ENCODE measurements around the gene BPNT1.
"Not testable (repeated sequence)": the region's sequence is repeated elsewhere in the genome, so short reads cannot be mapped to it uniquely, and the experiment has no call there.

Gene BPNT1, protein sequence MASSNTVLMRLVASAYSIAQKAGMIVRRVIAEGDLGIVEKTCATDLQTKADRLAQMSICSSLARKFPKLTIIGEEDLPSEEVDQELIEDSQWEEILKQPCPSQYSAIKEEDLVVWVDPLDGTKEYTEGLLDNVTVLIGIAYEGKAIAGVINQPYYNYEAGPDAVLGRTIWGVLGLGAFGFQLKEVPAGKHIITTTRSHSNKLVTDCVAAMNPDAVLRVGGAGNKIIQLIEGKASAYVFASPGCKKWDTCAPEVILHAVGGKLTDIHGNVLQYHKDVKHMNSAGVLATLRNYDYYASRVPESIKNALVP

DNA sequence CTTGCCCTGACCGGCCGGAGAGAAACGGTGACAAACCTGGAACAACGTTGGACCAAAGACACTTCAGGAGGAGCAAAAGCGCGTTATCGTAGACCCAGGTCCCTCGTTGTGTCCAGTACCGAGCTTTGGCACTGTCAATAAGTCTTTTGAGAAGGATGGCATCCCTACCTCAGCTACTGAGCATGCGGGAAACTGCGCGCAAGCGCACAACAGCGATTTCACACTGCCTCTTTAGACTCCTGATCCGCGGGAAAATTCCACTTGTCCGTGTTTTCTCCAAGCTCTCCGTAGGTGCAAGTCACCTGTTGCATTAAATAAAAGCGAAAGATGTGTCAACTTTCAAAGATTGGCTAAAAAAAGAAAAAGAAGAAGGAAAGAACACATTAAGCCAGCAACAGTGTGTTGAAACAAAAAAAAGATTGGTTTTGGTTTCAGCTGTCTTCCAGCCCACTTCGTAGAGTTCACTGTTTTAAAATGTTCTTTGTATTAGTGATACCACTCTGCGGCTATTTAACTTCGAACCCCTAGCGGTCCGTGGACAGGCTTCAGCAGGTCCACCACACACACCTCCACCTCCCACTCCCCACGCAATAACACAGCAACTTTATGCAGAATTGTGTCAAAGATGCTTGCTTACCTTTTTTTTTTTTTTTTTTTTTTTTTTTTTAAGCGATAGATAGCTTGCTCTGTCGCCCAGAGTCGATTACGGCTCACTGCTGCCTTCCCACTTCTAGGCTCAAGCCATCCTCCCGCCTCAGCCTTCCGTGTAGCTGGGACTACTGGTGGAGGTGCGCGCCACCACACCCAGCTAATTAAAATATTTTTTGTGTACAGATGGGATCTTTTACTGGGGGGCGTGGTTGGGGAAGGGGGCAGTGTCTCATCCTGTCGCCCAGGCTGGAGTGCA lies at the start of gene BPNT1:
Gene BPNT1, minus strand, starts transcription at position 139 of the 907 bp plus-strand sequence. CDS start 9,942 bp downstream, outside the sequence.
- peak; percentile 94 for DNase-seq

DNA sequence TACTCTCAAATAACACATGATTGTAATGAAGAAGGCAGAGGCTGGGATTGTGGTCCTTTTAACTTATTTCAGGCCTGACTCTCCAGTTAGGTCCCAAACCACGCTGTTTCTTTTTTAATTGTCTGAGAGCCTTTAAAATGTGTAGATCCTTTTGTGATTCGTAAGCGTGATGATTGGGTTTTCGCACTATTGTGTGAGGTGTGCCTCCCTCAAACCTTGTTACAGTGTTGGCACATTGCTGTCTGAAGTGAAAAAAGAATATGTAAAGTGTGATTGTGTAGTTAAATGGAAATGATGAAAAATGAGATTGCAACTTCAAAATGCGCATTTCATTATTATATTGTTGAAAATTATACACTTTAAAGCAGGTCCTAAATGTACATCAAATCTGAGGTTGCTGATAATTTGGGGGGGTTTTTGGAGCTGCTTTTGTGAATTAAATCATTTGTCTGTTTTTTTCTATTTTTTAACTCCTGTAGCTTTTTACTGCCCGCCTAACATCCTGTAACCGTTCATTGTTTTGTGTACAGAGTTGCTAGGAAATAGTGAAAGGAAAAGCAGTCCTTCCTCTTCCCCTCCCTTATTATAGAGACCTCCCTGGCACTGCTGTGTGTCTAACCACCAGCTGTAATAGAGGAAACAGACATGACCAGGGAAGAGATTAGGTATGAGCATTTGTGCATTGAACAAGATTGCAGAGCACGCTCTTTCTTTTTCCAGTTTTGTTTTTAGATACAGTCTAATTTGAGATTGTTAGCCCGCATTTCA lies 47.6 kb upstream of the BPNT1 start:
- no peak for DNase-seq

DNA sequence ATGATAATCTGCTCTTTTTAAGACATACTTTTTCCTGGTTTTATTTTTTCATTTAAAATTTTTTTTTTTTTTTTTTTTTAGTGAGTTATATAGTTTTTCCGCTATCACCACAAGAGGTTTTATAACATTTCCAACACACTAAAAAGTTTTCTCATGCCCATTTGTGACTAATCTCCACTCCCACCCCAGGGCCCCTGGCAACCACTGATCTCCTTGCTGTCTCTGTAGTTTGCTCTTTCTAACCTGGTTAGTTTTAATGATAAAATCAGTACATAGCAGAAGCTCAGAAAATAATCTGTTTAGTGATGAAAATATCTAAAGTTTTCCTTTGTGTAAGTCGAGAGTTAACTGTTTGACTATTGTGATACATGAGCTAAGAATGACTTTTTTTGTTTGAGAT lies 46.2 kb upstream of the BPNT1 start:
- no peak for DNase-seq

- DNase-seq = no peak
These were observed 40.1 kb upstream of the BPNT1 start for GRCh38 chr1:220129479-220130210.

- no peak for DNase-seq
These were observed 37.5 kb upstream of the BPNT1 start for GRCh38 chr1:220127076-220127475.

- no peak for DNase-seq
These were observed 35.0 kb upstream of the BPNT1 start for GRCh38 chr1:220124542-220124941.

- DNase-seq = no peak
These were observed 34.3 kb upstream of the BPNT1 start for GRCh38 chr1:220123889-220124288.

DNA sequence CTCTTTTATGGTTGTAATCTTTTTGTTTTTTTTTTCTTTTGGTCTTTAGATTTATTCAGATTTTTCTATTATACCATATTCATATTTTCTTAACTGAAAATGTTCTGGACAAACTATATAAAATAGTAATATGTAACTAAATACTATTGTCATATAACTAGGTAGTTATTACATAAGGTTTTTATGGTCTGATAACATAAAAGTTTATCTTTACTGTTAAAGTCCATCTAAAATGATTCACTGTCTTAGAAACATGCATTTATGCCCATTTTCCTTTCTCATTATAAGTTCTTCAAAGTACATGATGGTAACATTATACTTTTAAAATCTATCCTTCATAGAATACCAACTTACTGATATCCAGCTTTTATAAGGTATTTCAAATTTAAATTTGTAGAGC lies 33.5 kb upstream of the BPNT1 start:
- no peak for DNase-seq

GRCh38 chr1:220121791-220122530 lies 32.4 kb upstream of the BPNT1 start:
- no peak for DNase-seq

DNA sequence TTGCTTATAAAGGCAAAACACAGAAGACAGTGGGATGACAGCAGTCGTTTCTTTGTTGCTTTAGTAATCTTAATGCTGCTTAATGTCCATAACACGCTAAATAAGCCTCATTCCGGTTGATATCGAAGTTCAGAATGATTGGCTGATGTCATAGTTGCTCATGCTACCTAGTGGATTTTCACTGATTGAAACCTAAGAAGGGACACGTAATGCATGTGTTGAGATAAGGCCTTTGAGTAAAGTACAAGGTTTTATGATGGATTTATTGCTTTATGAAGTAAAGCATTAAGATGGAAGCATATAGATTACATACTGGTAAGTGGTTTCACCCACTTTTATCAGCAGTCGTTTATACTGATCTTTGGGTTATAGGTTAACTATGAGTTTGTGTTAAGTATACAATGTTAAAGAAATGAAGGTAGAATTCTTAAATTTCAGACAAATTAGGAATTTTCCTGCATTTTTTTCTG lies 29.5 kb upstream of the BPNT1 start:
- no peak for DNase-seq

GRCh38 chr1:220113136-220113695 lies 23.6 kb upstream of the BPNT1 start:
- no peak for DNase-seq

GRCh38 chr1:220112600-220112999 lies 23.0 kb upstream of the BPNT1 start:
- not testable (repeated sequence) for DNase-seq

DNA sequence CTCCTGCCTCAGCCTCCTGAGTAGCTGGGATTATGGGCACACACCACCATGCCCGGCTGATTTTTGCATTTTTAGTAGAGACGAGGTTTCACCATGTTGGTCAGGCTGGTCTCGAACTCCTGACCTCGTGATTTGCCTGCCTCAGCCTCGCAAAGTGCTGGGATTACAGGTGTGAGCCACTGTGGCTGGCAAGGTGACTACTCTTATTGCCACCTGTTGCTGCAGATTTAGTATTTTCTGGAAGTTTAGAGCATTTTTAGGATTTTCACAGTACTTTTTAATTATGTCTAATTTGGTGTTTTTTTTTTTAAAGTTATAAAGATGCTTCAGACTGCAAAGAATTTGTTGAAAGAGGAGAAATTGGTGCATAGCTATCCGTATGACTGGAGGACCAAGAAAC lies 20.9 kb upstream of the BPNT1 start:
- DNase-seq = not testable (repeated sequence)

DNA sequence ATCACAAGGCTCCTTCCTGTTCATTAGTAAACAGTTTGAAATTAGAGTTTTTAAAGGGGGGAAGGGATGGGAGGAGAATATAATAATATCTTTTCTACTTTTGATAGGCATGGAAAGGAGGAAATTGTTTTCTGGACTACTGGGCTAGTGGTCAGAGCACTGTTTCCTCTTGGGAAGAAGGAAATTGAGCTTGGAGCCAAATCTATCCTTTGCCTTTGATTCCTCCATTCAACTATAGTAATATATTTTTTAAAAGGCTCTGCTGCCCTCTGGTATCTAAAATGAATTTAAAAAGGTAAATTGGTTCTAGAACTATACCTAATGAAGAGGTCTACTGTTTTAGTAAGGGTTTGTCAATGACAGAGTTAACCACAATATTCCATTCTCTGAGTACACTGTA lies 10.2 kb upstream of the BPNT1 start:
- DNase-seq = no peak

DNA sequence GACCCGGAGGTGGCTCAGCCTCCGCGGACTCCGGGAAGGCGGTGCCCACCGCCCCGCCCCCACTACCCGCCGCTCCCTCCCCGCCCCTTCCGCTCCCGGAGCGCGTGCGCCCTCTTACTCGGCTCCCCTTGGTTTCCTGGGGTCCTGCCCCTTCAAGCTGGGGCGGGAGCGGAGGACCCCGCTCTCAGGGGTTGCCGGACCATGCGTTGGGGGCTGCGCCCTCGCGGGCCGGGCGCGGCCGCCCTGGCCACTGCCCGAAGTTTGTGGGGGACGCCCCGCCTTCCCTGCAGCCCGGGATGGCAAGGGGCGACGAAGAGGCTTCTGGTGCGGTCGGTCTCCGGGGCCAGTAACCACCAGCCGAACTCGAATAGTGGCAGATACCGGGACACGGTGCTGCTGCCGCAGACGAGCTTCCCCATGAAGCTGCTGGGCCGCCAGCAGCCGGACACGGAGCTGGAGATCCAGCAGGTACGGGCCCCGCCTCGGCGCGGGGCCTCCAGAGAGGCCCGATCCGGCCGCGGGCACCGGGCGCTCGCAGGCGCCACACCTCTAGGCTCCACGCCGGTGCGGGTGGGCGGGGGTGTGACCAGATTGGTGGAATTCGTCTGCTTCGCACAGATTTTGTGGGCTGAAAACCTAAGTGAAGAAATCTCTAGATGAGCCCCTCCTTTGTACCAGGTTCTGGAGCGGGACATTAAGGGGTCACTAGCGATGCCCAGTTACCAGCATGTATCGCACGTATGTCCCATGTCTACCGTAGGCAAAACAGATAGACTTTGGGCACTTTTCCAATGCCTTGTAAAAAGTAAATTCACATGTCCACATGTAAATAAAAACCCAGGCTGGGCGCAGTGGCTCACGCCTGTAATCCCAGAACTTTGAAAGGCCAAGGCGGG lies 4.7 kb upstream of the BPNT1 start, which contains the start of gene IARS2:
Gene IARS2, plus strand, starts transcription at position 117 of the 896 bp plus-strand sequence. Its CDS starts 85 bp downstream, at position 202.
- DNase-seq = peak; percentile 94

GRCh38 chr1:220093361-220094015 lies 3.9 kb upstream of the BPNT1 start:
- DNase-seq = no peak

DNA sequence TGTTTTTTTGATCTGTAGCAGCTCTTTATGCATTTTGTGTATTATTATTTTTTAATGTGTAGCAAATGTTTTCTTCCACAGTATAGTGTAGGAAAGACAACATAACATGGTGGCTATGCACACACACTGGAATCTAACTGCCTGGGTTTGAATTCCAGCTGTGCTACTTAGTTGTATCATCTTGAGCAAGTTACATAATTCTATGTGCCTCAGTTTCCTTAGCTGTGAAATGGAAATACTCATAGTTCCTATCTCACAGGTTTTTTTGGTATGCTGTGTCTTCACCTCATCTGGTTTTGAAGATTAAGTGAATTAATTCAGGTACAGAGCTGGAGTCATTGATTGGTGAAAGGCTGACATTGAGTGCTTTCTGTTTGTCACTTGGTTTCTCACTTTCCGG lies 3.1 kb upstream of the BPNT1 start:
- DNase-seq = no peak

- DNase-seq = not testable (repeated sequence)
These were observed 3.3 kb downstream of the BPNT1 start for GRCh38 chr1:220086261-220086686.

GRCh38 chr1:220084460-220084859 lies 5.1 kb downstream of the BPNT1 start:
- DNase-seq = no peak

All from activated CD4-positive, CD25-positive, alpha-beta regulatory T cell treated with anti-CD3 and anti-CD28 coated beads, Interleukin-2, amount 50 U/mL, for 72 hours (primary cell).